Measurements from ENCODE around the gene SYPL2.
A peak's percentile ranks its signal among the peaks of the same experiment; 100 is the strongest.
"Not testable (repeated sequence)": the region's sequence is repeated elsewhere in the genome, so short reads cannot be mapped to it uniquely, and the experiment has no call there.

The SYPL2 gene

GRCh38 chr1:109470245-109470644 is 3.9 kb downstream of the SYPL2 start:
- FAIRE-seq (no peak), DNase-seq (ENCODE audit: low spot score) (no peak)

GRCh38 chr1:109472779-109473178 is 6.4 kb downstream of the SYPL2 start:
- FAIRE-seq, result no peak
- no peak for DNase-seq (ENCODE audit: low spot score)

- not testable (repeated sequence) for FAIRE-seq; DNase-seq (ENCODE audit: low spot score)
These were observed 7.1 kb downstream of the SYPL2 start for GRCh38 chr1:109473284-109474057.

- DNase-seq (ENCODE audit: low spot score) (no peak), FAIRE-seq (no peak)
These were observed 8.4 kb downstream of the SYPL2 start for GRCh38 chr1:109474697-109475096.

GRCh38 chr1:109475261-109475660 is 8.9 kb downstream of the SYPL2 start:
- DNase-seq (ENCODE audit: low spot score) (no peak), FAIRE-seq (no peak)

- no peak for FAIRE-seq
- no peak for DNase-seq (ENCODE audit: low spot score)
These were observed 10.5 kb downstream of the SYPL2 start for GRCh38 chr1:109476825-109477224.

GRCh38 chr1:109477821-109478220 is 11.5 kb downstream of the SYPL2 start:
- DNase-seq (ENCODE audit: low spot score) (no peak), FAIRE-seq (no peak)

GRCh38 chr1:109478806-109479205 is 12.5 kb downstream of the SYPL2 start:
- FAIRE-seq, result no peak
- no peak for DNase-seq (ENCODE audit: low spot score)

GRCh38 chr1:109479311-109479710 is 13.0 kb downstream of the SYPL2 start:
- DNase-seq (ENCODE audit: low spot score), result no peak
- FAIRE-seq, result no peak

GRCh38 chr1:109479901-109480300 is 13.6 kb downstream of the SYPL2 start:
- DNase-seq (ENCODE audit: low spot score), result no peak
- no peak for FAIRE-seq

GRCh38 chr1:109481646-109482045 is 15.3 kb downstream of the SYPL2 start:
- DNase-seq (ENCODE audit: low spot score), result no peak
- FAIRE-seq, result no peak

GRCh38 chr1:109482242-109482641 is 15.9 kb downstream of the SYPL2 start:
- no peak for FAIRE-seq
- DNase-seq (ENCODE audit: low spot score), result no peak

GRCh38 chr1:109482791-109483671 is 16.7 kb downstream of the SYPL2 start:
- DNase-seq (ENCODE audit: low spot score), result peak; percentile 48
- FAIRE-seq, result peak; percentile 44

GRCh38 chr1:109483672-109484518 is 17.5 kb downstream of the SYPL2 start, which contains the start of gene ATXN7L2:
Gene ATXN7L2, plus strand, starts transcription at chr1:109483905. Its CDS starts 49 bp downstream, at chr1:109483954.
- DNase-seq (ENCODE audit: low spot score) (peak; percentile 100), FAIRE-seq (peak; percentile 98)

GRCh38 chr1:109484519-109484975 is 18.2 kb downstream of the SYPL2 start:
- no peak for FAIRE-seq
- peak; percentile 39 for DNase-seq (ENCODE audit: low spot score)

- DNase-seq (ENCODE audit: low spot score), result peak; percentile 58
- no peak for FAIRE-seq
These were observed 18.7 kb downstream of the SYPL2 start for GRCh38 chr1:109485001-109485400.

GRCh38 chr1:109487261-109487660 is 20.9 kb downstream of the SYPL2 start:
- no peak for FAIRE-seq

GRCh38 chr1:109488201-109488600 is 21.9 kb downstream of the SYPL2 start:
- FAIRE-seq, result no peak
- no peak for DNase-seq (ENCODE audit: low spot score)

More at GRCh38 chr1:109487261-109487660, 20.9 kb downstream of the SYPL2 start:
- no peak for DNase-seq (ENCODE audit: low spot score)

GRCh38 chr1:109488696-109489095 is 22.4 kb downstream of the SYPL2 start:
- FAIRE-seq (no peak), DNase-seq (ENCODE audit: low spot score) (no peak)

GRCh38 chr1:109490029-109490933 is 23.9 kb downstream of the SYPL2 start:
- no peak for FAIRE-seq
- peak; percentile 76 for DNase-seq (ENCODE audit: low spot score)

All from urothelium cell line (cell line).